T-helper 9 cell (primary cell): Measurements from ENCODE around the gene ADRB1.

Source experiments
- DNase-seq: peaks from one replicate; pipeline ENCODE4 v3.0.0-alpha.2; 2020

Gene ADRB1

DNA sequence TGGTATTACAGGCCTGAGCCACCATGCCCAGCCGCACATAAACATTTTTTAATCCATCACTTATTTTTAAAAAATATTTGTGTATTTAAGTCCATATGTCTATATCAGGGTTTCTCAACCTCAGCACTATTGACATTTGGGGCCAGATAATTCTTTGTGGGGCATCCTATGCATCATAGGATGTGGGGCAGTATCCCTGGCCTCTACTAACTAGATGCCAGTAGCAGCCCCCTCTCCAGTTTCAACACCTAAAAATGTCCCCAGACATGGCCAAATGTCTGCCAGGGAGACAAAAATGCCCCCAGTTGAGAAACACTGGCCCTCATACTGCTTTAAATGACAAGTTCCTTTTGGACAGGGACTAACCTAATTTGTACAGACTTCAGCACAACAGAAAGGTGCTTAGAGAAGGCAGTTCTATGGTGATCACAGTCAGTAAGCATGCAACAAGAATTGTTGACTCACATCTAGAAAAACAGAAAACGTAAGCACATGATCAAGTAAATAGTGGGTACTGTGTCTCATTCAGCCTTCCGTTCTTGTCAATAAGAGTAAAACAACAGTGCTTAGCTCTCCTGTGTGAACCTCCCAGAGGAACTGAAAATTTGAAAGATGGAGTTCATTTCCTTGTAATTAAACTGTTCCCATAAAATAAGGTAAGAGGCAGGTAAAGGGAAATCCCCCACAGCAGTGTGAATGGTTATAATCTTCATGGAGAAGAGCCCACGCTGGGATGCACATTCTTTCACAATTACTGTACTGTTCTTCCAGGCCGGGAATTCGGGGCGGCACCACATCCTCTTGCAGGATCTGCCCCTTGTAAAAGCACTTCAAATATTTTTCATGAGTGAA, 17.3 kb upstream of the ADRB1 start:
- DNase-seq, result no peak

GRCh38 chr10:114027041-114027394, 16.6 kb upstream of the ADRB1 start:
- no peak for DNase-seq

DNA sequence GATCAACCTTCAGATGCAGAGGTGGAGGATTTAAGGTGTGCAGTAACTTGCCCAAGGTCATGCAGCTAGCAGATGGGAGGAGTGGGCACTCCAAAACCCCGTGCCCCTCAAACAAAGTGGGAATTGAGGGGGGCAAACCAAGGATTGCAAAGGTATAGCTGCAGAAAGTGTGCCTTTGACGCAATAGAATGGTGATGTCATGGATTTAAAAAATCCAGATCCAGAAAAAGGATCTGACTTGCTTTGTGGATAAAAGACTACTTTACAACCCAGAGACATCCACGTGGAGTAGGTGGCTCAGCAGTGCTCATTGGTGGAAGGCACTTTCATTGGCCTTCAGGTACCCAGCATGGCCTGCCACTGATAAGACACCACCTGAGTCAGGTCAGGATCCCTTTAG, 15.7 kb upstream of the ADRB1 start:
- DNase-seq, result no peak

DNA sequence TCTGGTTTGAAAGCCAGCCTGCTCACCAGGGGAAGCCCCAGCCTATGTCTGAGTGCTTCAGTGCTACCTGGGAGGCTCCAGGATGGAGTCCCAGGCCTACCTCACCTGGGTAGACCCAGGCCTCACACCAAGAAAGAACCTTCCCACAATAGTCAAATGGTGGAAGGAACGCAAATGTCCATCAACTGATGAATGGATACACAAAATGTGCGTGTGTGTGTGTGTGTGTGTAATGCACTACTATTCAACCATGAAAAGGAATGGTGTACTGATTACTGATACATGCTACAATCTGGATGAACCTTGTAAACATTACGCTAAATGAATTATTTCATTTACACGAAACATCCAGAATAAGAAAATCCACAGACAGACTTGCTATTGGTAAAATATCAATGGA, 15.2 kb upstream of the ADRB1 start:
- no peak for DNase-seq

- no peak for DNase-seq
Measured at GRCh38 chr10:114029655-114030054, 14.0 kb upstream of the ADRB1 start.

DNA sequence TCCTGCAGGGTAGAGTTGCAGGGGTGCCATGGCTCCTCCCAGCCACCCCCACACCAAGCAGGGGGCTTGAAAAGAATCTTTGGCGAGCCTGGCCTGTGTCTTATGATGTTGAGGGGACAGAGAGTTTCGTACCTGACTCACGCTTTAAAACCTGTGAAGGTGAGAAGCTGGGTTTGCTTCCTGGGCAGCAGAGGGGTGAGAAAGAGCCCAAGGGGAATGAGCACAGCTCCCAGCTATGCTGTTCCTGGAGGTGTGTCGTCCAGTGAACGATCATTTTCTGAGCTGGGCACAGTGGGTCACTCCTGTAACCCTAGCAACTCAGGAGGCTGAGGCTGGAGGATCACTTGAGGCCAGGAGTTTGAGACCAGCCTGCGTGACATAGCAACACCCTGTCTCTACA, 13.5 kb upstream of the ADRB1 start:
- no peak for DNase-seq

- DNase-seq, result no peak
Measured at GRCh38 chr10:114031073-114031972, 12.3 kb upstream of the ADRB1 start.

DNA sequence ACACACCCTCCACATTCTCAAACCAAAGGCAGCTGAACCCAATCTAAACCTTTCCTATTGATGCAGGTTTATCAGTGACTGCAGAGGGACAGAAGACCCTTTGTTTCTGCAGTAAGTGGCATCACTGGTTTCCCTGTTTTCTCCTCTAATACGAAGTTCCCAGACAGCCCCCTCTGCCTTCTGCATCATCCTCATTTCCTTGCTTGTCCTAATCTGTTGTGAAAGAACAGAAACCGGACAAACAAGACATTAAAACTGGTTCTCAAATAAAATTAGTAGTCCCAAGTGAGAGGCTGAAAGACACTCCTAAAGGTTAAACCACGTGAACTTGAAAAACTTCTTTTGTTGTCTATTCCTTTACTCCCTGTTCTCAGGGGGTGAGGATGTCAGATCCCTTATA, 10.1 kb upstream of the ADRB1 start:
- DNase-seq, result no peak

DNA sequence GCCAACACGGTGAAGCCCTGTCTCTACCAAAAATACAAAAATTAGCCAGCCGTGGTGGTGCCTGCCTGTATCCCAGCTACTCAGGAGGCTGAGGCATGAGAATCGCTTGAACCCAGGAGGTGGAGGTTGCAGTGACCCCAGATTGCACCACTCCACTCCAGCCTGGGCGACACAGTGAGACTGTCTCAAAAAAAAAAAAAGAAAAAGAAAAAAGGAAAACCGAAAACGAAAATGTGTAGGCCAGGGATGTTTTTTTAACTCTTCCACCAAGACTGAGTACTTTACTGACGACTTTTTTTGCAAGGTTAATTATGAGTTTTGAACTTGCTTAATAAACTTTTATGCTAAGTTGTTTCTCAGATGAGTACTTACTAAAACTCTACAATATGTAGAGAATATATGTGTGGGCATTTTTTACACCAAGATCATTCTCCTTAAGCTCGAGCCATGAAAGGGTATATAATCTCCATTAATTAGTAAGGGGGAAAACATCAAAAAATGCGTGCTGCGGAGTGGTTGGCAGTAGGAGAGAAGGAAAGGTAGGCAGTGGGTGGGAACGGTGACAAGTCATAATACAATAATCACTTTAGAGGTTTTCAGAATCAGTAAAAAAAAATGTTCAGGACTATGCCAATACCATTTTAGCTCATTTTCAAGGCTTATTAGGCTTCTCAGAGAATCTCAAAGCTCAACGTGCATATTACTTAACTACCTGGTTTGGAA, 8.6 kb upstream of the ADRB1 start:
- no peak for DNase-seq

DNA sequence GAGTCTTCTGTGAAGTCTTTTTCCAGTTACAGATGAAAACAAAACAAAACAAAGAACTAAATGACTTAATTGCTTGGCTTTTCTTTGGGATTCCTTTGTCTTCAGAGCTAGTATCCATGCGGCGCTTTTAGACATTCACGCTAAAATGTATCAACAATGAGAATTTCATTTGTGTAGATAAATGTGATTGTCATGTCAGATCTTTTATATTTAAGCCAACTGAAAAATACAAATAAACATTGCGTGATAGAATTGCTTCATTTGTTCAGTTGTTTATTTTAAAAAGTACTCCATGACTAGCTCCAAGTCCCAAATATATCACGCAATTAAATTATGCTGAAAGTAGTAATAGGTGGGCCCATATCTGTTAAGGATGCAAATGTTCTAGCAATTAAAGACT, 7.9 kb upstream of the ADRB1 start:
- no peak for DNase-seq

- no peak for DNase-seq
Measured at GRCh38 chr10:114038819-114039218, 4.8 kb upstream of the ADRB1 start.

- DNase-seq, result no peak
Measured at GRCh38 chr10:114041166-114041565, 2.5 kb upstream of the ADRB1 start.

DNA sequence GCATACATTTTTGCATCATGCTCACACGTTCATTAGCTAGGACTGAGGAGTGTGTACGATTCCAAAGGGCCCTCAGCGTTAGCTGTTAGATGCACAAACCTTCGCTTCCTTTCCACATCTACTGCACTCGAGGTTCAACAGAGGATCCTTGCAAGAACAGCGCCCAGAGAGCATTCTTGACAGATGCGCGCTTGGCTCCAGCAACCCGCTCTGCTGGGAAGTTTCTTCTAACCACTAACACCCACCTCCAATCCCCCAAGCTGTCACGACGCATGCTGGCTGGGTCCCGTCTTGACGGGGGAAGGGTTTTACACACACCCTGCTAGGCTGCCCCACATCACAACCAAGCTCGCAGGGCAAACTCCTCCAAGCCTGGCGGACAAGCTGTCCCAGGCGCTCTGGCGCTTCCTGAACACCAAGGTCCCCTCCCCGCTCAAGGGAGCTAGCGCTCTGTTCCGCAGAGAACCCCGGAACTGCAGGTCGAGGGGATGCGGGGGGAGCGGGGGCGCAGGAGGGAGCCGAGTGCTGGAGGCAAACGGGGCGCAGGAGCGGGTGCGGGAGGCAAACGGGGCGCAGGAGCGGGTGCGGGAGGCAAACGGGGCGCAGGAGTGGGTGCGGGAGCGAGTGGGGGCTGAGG, 653 bp upstream of the ADRB1 start:
- DNase-seq, result no peak

DNA sequence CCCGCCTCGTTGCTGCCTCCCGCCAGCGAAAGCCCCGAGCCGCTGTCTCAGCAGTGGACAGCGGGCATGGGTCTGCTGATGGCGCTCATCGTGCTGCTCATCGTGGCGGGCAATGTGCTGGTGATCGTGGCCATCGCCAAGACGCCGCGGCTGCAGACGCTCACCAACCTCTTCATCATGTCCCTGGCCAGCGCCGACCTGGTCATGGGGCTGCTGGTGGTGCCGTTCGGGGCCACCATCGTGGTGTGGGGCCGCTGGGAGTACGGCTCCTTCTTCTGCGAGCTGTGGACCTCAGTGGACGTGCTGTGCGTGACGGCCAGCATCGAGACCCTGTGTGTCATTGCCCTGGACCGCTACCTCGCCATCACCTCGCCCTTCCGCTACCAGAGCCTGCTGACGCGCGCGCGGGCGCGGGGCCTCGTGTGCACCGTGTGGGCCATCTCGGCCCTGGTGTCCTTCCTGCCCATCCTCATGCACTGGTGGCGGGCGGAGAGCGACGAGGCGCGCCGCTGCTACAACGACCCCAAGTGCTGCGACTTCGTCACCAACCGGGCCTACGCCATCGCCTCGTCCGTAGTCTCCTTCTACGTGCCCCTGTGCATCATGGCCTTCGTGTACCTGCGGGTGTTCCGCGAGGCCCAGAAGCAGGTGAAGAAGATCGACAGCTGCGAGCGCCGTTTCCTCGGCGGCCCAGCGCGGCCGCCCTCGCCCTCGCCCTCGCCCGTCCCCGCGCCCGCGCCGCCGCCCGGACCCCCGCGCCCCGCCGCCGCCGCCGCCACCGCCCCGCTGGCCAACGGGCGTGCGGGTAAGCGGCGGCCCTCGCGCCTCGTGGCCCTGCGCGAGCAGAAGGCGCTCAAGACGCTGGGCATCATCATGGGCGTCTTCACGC, 825 bp downstream of the ADRB1 start:
- DNase-seq, result no peak

DNA sequence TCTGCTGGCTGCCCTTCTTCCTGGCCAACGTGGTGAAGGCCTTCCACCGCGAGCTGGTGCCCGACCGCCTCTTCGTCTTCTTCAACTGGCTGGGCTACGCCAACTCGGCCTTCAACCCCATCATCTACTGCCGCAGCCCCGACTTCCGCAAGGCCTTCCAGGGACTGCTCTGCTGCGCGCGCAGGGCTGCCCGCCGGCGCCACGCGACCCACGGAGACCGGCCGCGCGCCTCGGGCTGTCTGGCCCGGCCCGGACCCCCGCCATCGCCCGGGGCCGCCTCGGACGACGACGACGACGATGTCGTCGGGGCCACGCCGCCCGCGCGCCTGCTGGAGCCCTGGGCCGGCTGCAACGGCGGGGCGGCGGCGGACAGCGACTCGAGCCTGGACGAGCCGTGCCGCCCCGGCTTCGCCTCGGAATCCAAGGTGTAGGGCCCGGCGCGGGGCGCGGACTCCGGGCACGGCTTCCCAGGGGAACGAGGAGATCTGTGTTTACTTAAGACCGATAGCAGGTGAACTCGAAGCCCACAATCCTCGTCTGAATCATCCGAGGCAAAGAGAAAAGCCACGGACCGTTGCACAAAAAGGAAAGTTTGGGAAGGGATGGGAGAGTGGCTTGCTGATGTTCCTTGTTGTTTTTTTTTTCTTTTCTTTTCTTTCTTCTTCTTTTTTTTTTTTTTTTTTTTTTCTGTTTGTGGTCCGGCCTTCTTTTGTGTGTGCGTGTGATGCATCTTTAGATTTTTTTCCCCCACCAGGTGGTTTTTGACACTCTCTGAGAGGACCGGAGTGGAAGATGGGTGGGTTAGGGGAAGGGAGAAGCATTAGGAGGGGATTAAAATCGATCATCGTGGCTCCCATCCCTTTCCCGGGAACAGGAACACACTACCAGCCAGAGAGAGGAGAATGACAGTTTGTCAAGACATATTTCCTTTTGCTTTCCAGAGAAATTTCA, 1.7 kb downstream of the ADRB1 start:
- DNase-seq, result no peak

GRCh38 chr10:114046087-114046458, 2.4 kb downstream of the ADRB1 start:
- no peak for DNase-seq

DNA sequence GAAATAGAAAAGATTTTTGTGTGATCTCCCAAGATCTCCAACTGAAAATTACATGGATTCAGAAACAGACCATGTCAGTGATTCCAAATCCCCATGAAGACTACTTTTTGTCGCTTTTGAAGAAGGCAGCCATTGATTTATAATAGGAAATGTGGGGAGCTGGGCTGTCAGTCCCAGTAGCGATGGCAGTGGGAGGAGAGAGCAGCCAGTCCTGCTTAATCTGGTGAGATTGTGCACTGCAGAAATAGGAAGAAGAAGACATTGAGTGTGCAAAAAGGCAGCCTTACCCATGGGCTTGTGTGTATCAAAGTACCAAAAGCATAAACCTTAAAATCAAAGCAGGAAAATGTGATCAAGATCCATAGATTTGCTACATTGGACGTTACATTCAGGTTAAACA, 4.8 kb downstream of the ADRB1 start:
- no peak for DNase-seq

GRCh38 chr10:114051714-114052113, 8.0 kb downstream of the ADRB1 start:
- no peak for DNase-seq

GRCh38 chr10:114052255-114052654, 8.6 kb downstream of the ADRB1 start:
- DNase-seq, result no peak

DNA sequence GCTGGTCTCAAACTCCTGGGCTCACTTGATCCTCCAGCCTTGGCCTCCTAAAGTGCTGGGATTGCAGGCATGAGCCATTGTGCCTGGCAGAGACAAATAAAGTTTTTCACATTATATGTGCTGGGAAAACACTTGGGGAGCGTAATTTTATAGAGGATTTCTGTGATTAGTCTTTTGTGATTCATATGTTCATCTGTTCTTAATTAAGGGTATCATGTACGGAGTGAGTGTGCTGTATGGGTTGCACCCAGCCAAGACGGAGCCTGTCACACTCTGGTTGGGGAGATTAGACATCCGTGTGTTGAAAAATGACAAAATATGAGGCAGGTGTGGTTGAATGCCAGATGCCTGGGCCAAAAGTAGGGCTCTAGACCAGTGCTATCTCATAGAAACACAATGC, 10.3 kb downstream of the ADRB1 start:
- DNase-seq, result no peak

DNA sequence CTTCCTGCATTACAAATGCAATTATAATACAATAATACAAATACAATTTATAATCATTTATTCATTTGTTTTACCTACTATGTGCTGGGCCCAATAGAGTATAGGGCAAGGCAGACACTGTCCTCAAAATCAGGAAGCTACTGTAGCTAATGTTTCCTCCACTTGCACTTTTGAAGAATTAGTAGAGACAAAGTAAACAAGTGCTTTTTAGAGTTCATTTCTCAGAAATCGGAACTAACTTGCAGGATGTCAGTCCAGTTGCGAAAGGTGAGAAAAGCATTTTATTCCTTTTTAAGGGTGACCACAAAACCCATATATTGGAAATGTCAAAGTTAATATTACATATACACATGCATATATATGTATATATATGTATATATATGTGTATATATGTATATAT, 14.2 kb downstream of the ADRB1 start:
- DNase-seq, result no peak
